GM21576 (cell line): Measurements from ENCODE around the gene DNAH10.

ENCODE experiments used
- ATAC-seq: cut with Tn5 transposase; IDR thresholded peaks from one replicate; pipeline ENCODE4 v1.9.1; 2021; ENCODE audit warnings: mild to moderate bottlenecking, moderate library complexity; ENCODE audit not compliant: unreplicated experiment

Gene DNAH10

GRCh38 chr12:123834845-123835244 lies 72.7 kb downstream of the DNAH10 start:
- no peak for ATAC-seq

- ATAC-seq: no peak
Observed at GRCh38 chr12:123836292-123836691, 74.2 kb downstream of the DNAH10 start.

- no peak for ATAC-seq
Observed at GRCh38 chr12:123839826-123840225, 77.7 kb downstream of the DNAH10 start.

GRCh38 chr12:123840765-123841425 lies 78.8 kb downstream of the DNAH10 start:
- ATAC-seq: no peak

GRCh38 chr12:123843912-123844748 lies 82.0 kb downstream of the DNAH10 start:
- no peak for ATAC-seq

GRCh38 chr12:123845881-123846280 lies 83.8 kb downstream of the DNAH10 start:
- ATAC-seq: no peak

GRCh38 chr12:123846340-123846739 lies 84.2 kb downstream of the DNAH10 start:
- ATAC-seq: no peak

- ATAC-seq: no peak
Observed at GRCh38 chr12:123847019-123847418, 84.9 kb downstream of the DNAH10 start.

GRCh38 chr12:123847876-123848275 lies 85.8 kb downstream of the DNAH10 start:
- ATAC-seq: no peak

GRCh38 chr12:123849517-123849916 lies 87.4 kb downstream of the DNAH10 start:
- ATAC-seq: no peak

GRCh38 chr12:123850246-123851134 lies 88.4 kb downstream of the DNAH10 start:
- ATAC-seq: no peak

GRCh38 chr12:123853396-123854070 lies 91.4 kb downstream of the DNAH10 start:
- ATAC-seq: no peak

GRCh38 chr12:123854232-123854631 lies 92.1 kb downstream of the DNAH10 start:
- no peak for ATAC-seq

GRCh38 chr12:123854918-123855317 lies 92.8 kb downstream of the DNAH10 start:
- no peak for ATAC-seq

GRCh38 chr12:123856681-123857080 lies 94.6 kb downstream of the DNAH10 start:
- ATAC-seq: no peak

GRCh38 chr12:123858176-123858575 lies 96.1 kb downstream of the DNAH10 start:
- no peak for ATAC-seq

GRCh38 chr12:123859035-123859434 lies 96.9 kb downstream of the DNAH10 start:
- ATAC-seq: no peak

GRCh38 chr12:123860377-123860776 lies 98.3 kb downstream of the DNAH10 start:
- ATAC-seq: no peak

GRCh38 chr12:123861392-123861791 lies 99.3 kb downstream of the DNAH10 start:
- ATAC-seq: no peak

GRCh38 chr12:123867141-123867540 lies 105.0 kb downstream of the DNAH10 start:
- no peak for ATAC-seq

- no peak for ATAC-seq
Observed at GRCh38 chr12:123868791-123869190, 106.7 kb downstream of the DNAH10 start.
